VCaP (cell line): Measurements from ENCODE around the gene MEX3A.

Experiments
- H3K27ac ChIP-seq: fragments of 450-650 bp; 2 replicates; pipeline ENCODE4 v1.5.1; 2017
- CTCF ChIP-seq: fragments of 450-650 bp; conservative IDR thresholded peaks from 2 replicates; pipeline ENCODE4 v1.5.1; 2017; ENCODE audit warnings: mild to moderate bottlenecking, moderate library complexity

The MEX3A gene

GRCh38 chr1:156120318-156120717 lies 38.1 kb upstream of the MEX3A start:
- H3K27ac ChIP-seq = no peak overlapping the region
- TF ChIP-seq CTCF = no peak

- no peak overlapping the region for H3K27ac ChIP-seq
These were observed 37.4 kb upstream of the MEX3A start for GRCh38 chr1:156119503-156120209.

DNA sequence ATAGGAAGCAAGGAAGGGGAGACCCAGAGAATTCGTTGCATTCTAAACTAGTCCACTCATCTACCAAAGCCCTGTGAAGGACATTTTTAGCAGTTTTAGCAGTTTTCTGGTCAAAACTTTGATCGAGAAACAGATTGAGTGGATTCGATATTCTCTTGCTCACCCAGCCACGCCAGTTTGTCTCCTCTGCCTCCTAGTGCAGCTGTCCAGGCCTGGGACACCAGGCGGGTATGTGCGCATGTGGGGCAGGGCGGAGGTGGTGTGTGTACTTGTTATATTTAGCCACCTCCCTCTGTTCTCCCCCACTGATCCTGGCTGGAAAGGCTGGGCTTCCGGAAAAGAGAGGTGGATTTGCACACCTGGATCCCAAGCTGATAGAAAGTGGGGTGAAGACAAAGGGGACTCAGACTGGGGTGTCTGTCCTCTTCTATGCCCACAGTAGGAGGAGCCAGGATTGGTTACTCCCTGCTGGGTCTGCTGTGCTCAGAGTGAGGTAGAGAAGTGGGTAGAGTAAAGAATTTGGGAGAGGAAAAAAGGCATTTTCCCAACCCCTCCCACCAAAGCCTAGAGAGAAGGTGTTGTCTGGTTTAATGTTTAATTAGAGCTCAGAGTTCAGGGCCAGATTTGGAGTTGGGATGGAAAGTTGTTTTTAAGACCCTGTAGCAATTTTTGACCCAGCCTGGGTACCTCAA lies 36.1 kb upstream of the MEX3A start:
- no peak overlapping the region for H3K27ac ChIP-seq
- no peak for TF ChIP-seq CTCF

More at GRCh38 chr1:156119503-156120209, 37.4 kb upstream of the MEX3A start:
- TF ChIP-seq CTCF = no peak

DNA sequence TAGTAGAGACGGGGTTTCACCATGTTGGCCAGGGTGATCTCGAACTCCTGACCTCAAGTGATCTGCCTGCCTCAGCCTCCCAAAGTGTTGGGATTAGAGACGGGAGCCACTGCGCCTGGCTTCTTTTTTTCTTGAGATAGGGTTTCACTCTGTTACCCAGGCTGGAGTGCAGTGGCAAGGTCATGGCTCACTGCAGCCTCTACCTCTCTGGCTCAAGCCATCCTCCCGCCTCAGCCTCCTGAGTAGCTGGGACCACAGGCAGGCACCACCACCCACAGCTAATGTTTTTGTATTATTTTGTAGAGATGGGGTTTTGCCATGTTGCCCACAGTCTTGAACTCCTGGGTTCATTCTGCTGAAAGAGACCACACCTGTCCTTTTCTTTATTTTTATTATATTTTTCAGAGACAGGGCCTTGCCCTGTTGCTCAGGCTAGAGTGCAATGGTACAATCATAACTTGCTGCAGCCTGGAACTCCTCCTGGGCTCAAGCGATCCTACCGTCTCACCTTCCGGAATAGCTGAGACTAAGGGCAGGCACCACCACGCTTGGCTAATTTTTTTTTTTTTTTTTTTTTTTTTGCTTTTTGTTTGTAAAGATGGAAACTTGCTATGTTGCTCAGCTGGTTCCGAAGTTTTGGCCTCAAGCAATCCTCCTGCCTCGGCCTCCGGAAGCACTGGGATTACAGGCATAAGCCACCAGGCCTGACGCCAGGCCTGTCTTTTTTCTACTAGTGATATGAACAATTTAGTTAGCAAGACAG lies 35.3 kb upstream of the MEX3A start:
- no peak for TF ChIP-seq CTCF
- no peak overlapping the region for H3K27ac ChIP-seq

DNA sequence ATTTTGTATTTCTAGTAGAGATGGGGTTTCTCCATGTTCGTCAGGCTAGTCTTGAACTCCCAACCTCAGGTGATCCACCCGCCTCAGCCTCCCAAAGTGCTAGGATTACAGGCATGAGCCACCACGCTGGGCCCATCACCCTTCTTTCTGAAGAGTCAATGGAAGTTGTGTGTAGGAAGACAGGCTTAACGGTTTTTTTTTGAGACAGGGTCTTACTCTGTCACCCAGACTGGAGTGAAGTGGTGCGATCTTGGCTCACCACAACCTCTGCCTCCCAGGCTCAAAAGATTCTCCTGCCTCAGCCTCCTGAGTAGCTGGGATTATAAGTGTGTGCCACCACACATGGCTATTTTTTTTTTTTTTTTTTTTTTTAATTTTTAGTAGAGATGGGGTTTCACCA lies 34.5 kb upstream of the MEX3A start:
- H3K27ac ChIP-seq = peak overlapping the region; percentile 62; the same call in 1 of the 2 replicates

DNA sequence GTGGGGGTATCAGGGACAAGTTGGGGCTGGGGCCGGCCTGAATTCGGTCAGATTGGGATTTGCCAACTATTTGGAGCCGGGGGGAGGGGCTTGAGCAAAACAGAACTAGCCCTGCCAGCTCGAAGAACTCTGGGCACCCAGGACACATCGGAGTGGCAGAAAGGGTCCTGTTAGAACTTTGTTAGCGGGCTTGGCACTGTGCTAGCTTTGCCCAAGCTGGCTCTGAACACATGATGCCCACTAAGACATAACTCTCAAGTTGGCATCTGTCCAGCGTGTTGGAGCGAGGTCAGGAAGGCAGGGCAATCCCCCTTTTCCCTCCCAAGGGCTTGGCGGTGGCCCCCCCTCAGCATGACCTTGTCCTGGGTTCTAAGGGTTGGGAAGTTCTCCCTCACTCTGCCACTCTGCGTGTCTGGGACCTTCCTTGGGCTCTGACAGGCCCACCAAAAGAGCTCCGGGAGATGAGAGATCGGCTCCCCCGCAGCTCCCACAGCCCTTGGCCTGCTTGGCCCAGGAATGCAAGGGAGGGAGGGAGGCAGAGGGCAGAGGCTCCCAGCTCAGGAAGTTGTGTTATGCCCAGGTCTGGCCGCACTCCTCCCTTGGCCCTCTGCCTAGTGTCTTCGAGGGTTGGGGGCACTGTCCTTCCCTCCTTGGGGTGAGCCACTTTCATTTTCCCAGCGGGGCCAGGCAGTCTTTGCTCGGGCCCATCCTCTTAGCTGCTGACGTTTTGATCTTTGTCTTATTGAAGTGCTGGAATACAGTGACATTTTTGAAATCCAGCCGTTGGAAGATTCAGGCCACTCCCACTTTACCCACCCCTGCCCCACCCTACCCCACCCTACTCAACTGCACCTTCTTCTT lies 33.5 kb upstream of the MEX3A start:
- H3K27ac ChIP-seq = peak overlapping the region; percentile 62; the same call in 1 of the 2 replicates

More for the DNA sequence above, 33.5 kb upstream of the MEX3A start:
- no peak for TF ChIP-seq CTCF
